HG03469 (cell line): ENCODE results near the gene GDF2.

ENCODE experiments used
- ATAC-seq: cut with Tn5 transposase; IDR thresholded peaks from one replicate; pipeline ENCODE4 v1.9.1; 2021; ENCODE audit warnings: mild to moderate bottlenecking, moderate library complexity, moderate number of reproducible peaks; ENCODE audit not compliant: unreplicated experiment

Gene GDF2

GRCh38 chr10:47350671-47351640, 28.7 kb downstream of the GDF2 start:
- ATAC-seq, result no peak

- ATAC-seq, result no peak
Measured at GRCh38 chr10:47351899-47352815, 29.9 kb downstream of the GDF2 start.

- no peak for ATAC-seq
Measured at GRCh38 chr10:47353351-47353750, 31.1 kb downstream of the GDF2 start.

GRCh38 chr10:47354165-47354564, 31.9 kb downstream of the GDF2 start:
- no peak for ATAC-seq

- ATAC-seq, result no peak
Measured at GRCh38 chr10:47354900-47355299, 32.6 kb downstream of the GDF2 start.

- ATAC-seq, result no peak
Measured at GRCh38 chr10:47356708-47357107, 34.5 kb downstream of the GDF2 start.

GRCh38 chr10:47357131-47357582, 34.9 kb downstream of the GDF2 start:
- no peak for ATAC-seq

- no peak for ATAC-seq
Measured at GRCh38 chr10:47357911-47358310, 35.7 kb downstream of the GDF2 start.

- ATAC-seq, result no peak
Measured at GRCh38 chr10:47358457-47358856, 36.2 kb downstream of the GDF2 start.

GRCh38 chr10:47359101-47359500, 36.8 kb downstream of the GDF2 start:
- ATAC-seq, result no peak

GRCh38 chr10:47359626-47360418, 37.6 kb downstream of the GDF2 start:
- no peak for ATAC-seq

- no peak for ATAC-seq
Measured at GRCh38 chr10:47360419-47361040, 38.3 kb downstream of the GDF2 start.

- ATAC-seq, result no peak
Measured at GRCh38 chr10:47361293-47361692, 39.0 kb downstream of the GDF2 start.

GRCh38 chr10:47362199-47362598, 39.9 kb downstream of the GDF2 start:
- no peak for ATAC-seq

- no peak for ATAC-seq
Measured at GRCh38 chr10:47363781-47364180, 41.5 kb downstream of the GDF2 start.

GRCh38 chr10:47364366-47364765, 42.1 kb downstream of the GDF2 start:
- ATAC-seq, result no peak

- ATAC-seq, result no peak
Measured at GRCh38 chr10:47364911-47365310, 42.7 kb downstream of the GDF2 start.

- no peak for ATAC-seq
Measured at GRCh38 chr10:47365431-47366180, 43.4 kb downstream of the GDF2 start.

GRCh38 chr10:47366181-47366631, 44.0 kb downstream of the GDF2 start:
- ATAC-seq, result no peak
